Trophoblast cell (in vitro differentiated cells and primary cell): ENCODE data around the gene RNMT.

Experiments used
- DNase-seq, 2 donors: peaks; one replicate each; pipeline ENCODE4 v3.0.0-alpha.2; 2016
- H2AFZ ChIP-seq: 2 replicates; pipeline ENCODE4 v1.6.1; 2013; ENCODE audit warnings: low read length, moderate library complexity, mild to moderate bottlenecking; ENCODE audit not compliant: insufficient read depth, poor library complexity
- H2AK5ac ChIP-seq: 2 replicates; pipeline ENCODE4 v1.6.1; 2013; ENCODE audit warnings: mild to moderate bottlenecking, low read length
- H2BK120ac ChIP-seq: 2 replicates; pipeline ENCODE4 v1.6.1; 2013; ENCODE audit warnings: low read length, mild to moderate bottlenecking, moderate library complexity; ENCODE audit not compliant: insufficient read depth, poor library complexity
- H2BK12ac ChIP-seq: 2 replicates; pipeline ENCODE4 v1.6.1; 2013; ENCODE audit warnings: mild to moderate bottlenecking, low read length, moderate library complexity
- H2BK5ac ChIP-seq: 2 replicates; pipeline ENCODE4 v1.6.1; 2013; ENCODE audit warnings: low read length, low read depth, moderate library complexity, mild to moderate bottlenecking; ENCODE audit not compliant: poor library complexity
- H3K14ac ChIP-seq: 2 replicates; pipeline ENCODE4 v1.6.1; 2013; ENCODE audit warnings: mild to moderate bottlenecking, low read length
- H3K18ac ChIP-seq: 2 replicates; pipeline ENCODE4 v1.6.1; 2013; ENCODE audit warnings: mild to moderate bottlenecking, low read length
- H3K23ac ChIP-seq: 2 replicates; pipeline ENCODE4 v1.6.1; 2013; ENCODE audit warnings: low read length
- H3K27ac ChIP-seq: 2 replicates; pipeline ENCODE4 v1.5.1; 2013; ENCODE audit warnings: low read depth, mild to moderate bottlenecking, inconsistent platforms, low read length, moderate library complexity
- H3K27me3 ChIP-seq: 2 replicates; pipeline ENCODE4 v1.6.1; 2013; ENCODE audit warnings: inconsistent platforms, mild to moderate bottlenecking, low read length, moderate library complexity; ENCODE audit not compliant: insufficient read depth
- H3K36me3 ChIP-seq, 2 experiments: 1 replicate in 1 of 2; 2 replicates in 1 of 2; pipeline ENCODE4 v1.6.1; 2013; ENCODE audit warnings: low read length in 2 of 2, mild to moderate bottlenecking in 2 of 2, moderate library complexity in 1 of 2; ENCODE audit not compliant: insufficient read depth in 2 of 2, control insufficient read depth in 1 of 2
- H3K4ac ChIP-seq: 2 replicates; pipeline ENCODE4 v1.6.1; 2013; ENCODE audit warnings: low read depth, mild to moderate bottlenecking, low read length, moderate library complexity
- H3K4me1 ChIP-seq, 2 experiments: 1 replicate in 1 of 2; 2 replicates in 1 of 2; pipeline ENCODE4 v1.6.1; 2013; ENCODE audit warnings: low read length in 2 of 2, mild to moderate bottlenecking in 2 of 2, moderate library complexity in 1 of 2; ENCODE audit not compliant: insufficient read depth in 2 of 2, control insufficient read depth in 1 of 2
- H3K4me2 ChIP-seq: 2 replicates; pipeline ENCODE4 v1.6.1; 2013; ENCODE audit warnings: inconsistent platforms, mild to moderate bottlenecking, low read length, moderate library complexity
- H3K4me3 ChIP-seq: 2 replicates; pipeline ENCODE4 v1.5.1; 2013; ENCODE audit warnings: mild to moderate bottlenecking, low read depth, low read length, inconsistent platforms
- H3K79me1 ChIP-seq: one replicate; pipeline ENCODE4 v1.6.1; 2013; ENCODE audit warnings: low read length
- H3K79me2 ChIP-seq: 2 replicates; pipeline ENCODE4 v1.6.1; 2013; ENCODE audit warnings: low read length, mild to moderate bottlenecking; ENCODE audit not compliant: control insufficient read depth, insufficient read depth, poor library complexity
- H3K9ac ChIP-seq: 2 replicates; pipeline ENCODE4 v1.6.1; 2013; ENCODE audit warnings: mild to moderate bottlenecking, low read length
- H3K9me3 ChIP-seq: 2 replicates; pipeline ENCODE4 v1.6.1; 2013; ENCODE audit warnings: low read depth, mild to moderate bottlenecking, control low read depth, inconsistent platforms, low read length; ENCODE audit not compliant: insufficient read depth
- H4K12ac ChIP-seq: 2 replicates; pipeline ENCODE4 v1.6.1; 2013; ENCODE audit warnings: low read depth, mild to moderate bottlenecking, low read length, moderate library complexity
- H4K8ac ChIP-seq: 2 replicates; pipeline ENCODE4 v1.6.1; 2013; ENCODE audit warnings: low read depth, mild to moderate bottlenecking, low read length, moderate library complexity
- H4K91ac ChIP-seq: one replicate; pipeline ENCODE4 v1.6.1; 2013; ENCODE audit warnings: low read depth, mild to moderate bottlenecking, low read length, moderate library complexity
- WGBS: extraction: QIAGEN DNeasy Blood & Tissue Kit; methylation state at CpG from one replicate; pipeline ENCODE4 v1.1.7; 2013; ENCODE audit warnings: missing lambda C conversion rate; ENCODE audit not compliant: insufficient read length, insufficient coverage; ENCODE audit errors: extremely low coverage; 5-methylcytosine and 5-hydroxymethylcytosine counted together

The RNMT gene

GRCh38 chr18:13730481-13730880 lies 4.0 kb downstream of the RNMT start:
- Histone ChIP-seq H4K91ac (no peak overlapping the region), H3K79me2 (peaks cover 5% of the 10 kb centered on the region), H3K23ac (no peak overlapping the region), H2BK120ac (no peak overlapping the region), H3K79me1 (peaks cover 6% of the 10 kb centered on the region), H3K27me3 (no peaks in the 10 kb centered on the region), H3K9me3 (no peaks in the 10 kb centered on the region), H4K8ac (no peak overlapping the region), H3K36me3 (peaks cover 3 to 4% of the 10 kb centered on the region in 2 experiments), H3K4me1 (peaks cover 0 to 4% of the 10 kb centered on the region in 2 experiments), H3K27ac (no peak overlapping the region), H3K4ac (no peak overlapping the region), H2BK5ac (no peak overlapping the region), H2AFZ (no peak overlapping the region), H3K14ac (no peak overlapping the region), H2BK12ac (no peak overlapping the region), H3K4me2 (no peak overlapping the region), H4K12ac (no peak overlapping the region), H3K18ac (no peak overlapping the region), H2AK5ac (no peak overlapping the region), H3K9ac (no peak overlapping the region), H3K4me3 (no peak overlapping the region)
- DNase-seq = no peak
- no CpG with 5 or more reads among the region's 1 CpG for WGBS

GRCh38 chr18:13735681-13736080 lies 9.2 kb downstream of the RNMT start:
- Histone ChIP-seq H2BK5ac (no peak overlapping the region), H3K9ac (no peak overlapping the region), H3K9me3 (no peaks in the 10 kb centered on the region), H3K14ac (no peak overlapping the region), H3K27ac (no peak overlapping the region), H3K79me2 (no peaks in the 10 kb centered on the region), H3K36me3 (peaks cover 14 to 17% of the 10 kb centered on the region in 2 experiments), H3K4me3 (no peak overlapping the region), H4K12ac (no peak overlapping the region), H2AK5ac (no peak overlapping the region), H3K23ac (no peak overlapping the region), H3K79me1 (no peaks in the 10 kb centered on the region), H2AFZ (no peak overlapping the region), H4K91ac (no peak overlapping the region), H2BK12ac (no peak overlapping the region), H2BK120ac (no peak overlapping the region), H3K27me3 (no peaks in the 10 kb centered on the region), H4K8ac (no peak overlapping the region), H3K18ac (no peak overlapping the region), H3K4me1 (no peaks in the 10 kb centered on the region), H3K4me2 (no peak overlapping the region), H3K4ac (no peak overlapping the region)
- WGBS = no CpG with 5 or more reads among the region's 2 CpGs
- no peak for DNase-seq

- no peaks in the 10 kb centered on the region for H3K79me2 ChIP-seq
- no peak overlapping the region for H2AFZ ChIP-seq
- no peak overlapping the region for H3K18ac ChIP-seq
- H2AK5ac ChIP-seq = no peak overlapping the region
- no peaks in the 10 kb centered on the region for H3K27me3 ChIP-seq
- H4K8ac ChIP-seq = no peak overlapping the region
- no peak overlapping the region for H3K4ac ChIP-seq
- no peak overlapping the region for H3K14ac ChIP-seq
- H2BK120ac ChIP-seq = no peak overlapping the region
- H4K91ac ChIP-seq = no peak overlapping the region
- H4K12ac ChIP-seq = no peak overlapping the region
- no peaks in the 10 kb centered on the region for H3K4me1 ChIP-seq
- peaks cover 22 to 24% of the 10 kb centered on the region in 2 experiments for H3K36me3 ChIP-seq
- no peak overlapping the region for H3K4me3 ChIP-seq
- H3K27ac ChIP-seq = no peak overlapping the region
- H3K4me2 ChIP-seq = no peak overlapping the region
- DNase-seq = no peak
- H3K9me3 ChIP-seq = no peaks in the 10 kb centered on the region
- no CpG with 5 or more reads among the region's 3 CpGs for WGBS
- no peak overlapping the region for H2BK5ac ChIP-seq
- H3K9ac ChIP-seq = no peak overlapping the region
- no peak overlapping the region for H2BK12ac ChIP-seq
- no peaks in the 10 kb centered on the region for H3K79me1 ChIP-seq
- H3K23ac ChIP-seq = no peak overlapping the region
These were observed 19.2 kb downstream of the RNMT start for GRCh38 chr18:13745696-13746095.

GRCh38 chr18:13746633-13747032 lies 20.2 kb downstream of the RNMT start:
- Histone ChIP-seq H3K27me3 (no peaks in the 10 kb centered on the region), H3K4me2 (no peak overlapping the region), H3K36me3 (peaks cover 22 to 24% of the 10 kb centered on the region in 2 experiments), H3K23ac (no peak overlapping the region), H4K91ac (no peak overlapping the region), H3K9ac (no peak overlapping the region), H3K4ac (no peak overlapping the region), H3K79me1 (no peaks in the 10 kb centered on the region), H3K4me1 (no peaks in the 10 kb centered on the region), H3K14ac (no peak overlapping the region), H3K18ac (no peak overlapping the region), H2BK120ac (no peak overlapping the region), H4K12ac (no peak overlapping the region), H3K9me3 (no peaks in the 10 kb centered on the region), H3K4me3 (no peak overlapping the region), H4K8ac (no peak overlapping the region), H2BK5ac (no peak overlapping the region), H2AFZ (no peak overlapping the region), H2BK12ac (no peak overlapping the region), H2AK5ac (no peak overlapping the region), H3K27ac (no peak overlapping the region), H3K79me2 (no peaks in the 10 kb centered on the region)
- no CpG with 5 or more reads among the region's 3 CpGs for WGBS
- DNase-seq = no peak
